Ishikawa (cell line): ENCODE data around the gene HSPB6.

Experiments
- CEBPB ChIP-seq: IDR thresholded peaks from 2 replicates; pipeline ENCODE4 v1.6.1; 2012
- CREB1 ChIP-seq: IDR thresholded peaks from 2 replicates; pipeline ENCODE4 v1.6.1; 2012; ENCODE audit warnings: low read depth
- EGR1 ChIP-seq: IDR thresholded peaks from 2 replicates; pipeline ENCODE4 v1.6.1; 2012
- EP300 ChIP-seq: IDR thresholded peaks from 2 replicates; pipeline ENCODE4 v1.6.1; 2012; ENCODE audit warnings: borderline replicate concordance
- FOXM1 ChIP-seq: IDR thresholded peaks from 2 replicates; pipeline ENCODE4 v1.6.1; 2012; ENCODE audit warnings: low read depth, borderline replicate concordance
- NFIC ChIP-seq: IDR thresholded peaks from 2 replicates; pipeline ENCODE4 v1.6.1; 2012
- RAD21 ChIP-seq: IDR thresholded peaks from 2 replicates; pipeline ENCODE4 v1.6.1; 2012; ENCODE audit warnings: low read depth
- TCF12 ChIP-seq: IDR thresholded peaks from 2 replicates; pipeline ENCODE4 v1.6.1; 2012; ENCODE audit warnings: low read depth
- TEAD4 ChIP-seq: IDR thresholded peaks from 2 replicates; pipeline ENCODE4 v1.6.1; 2012
- YY1 ChIP-seq: IDR thresholded peaks from 2 replicates; pipeline ENCODE4 v1.6.1; 2012; ENCODE audit warnings: low read depth
- TF ChIP-seq, protein P1 (sequence below): IDR thresholded peaks from 2 replicates; pipeline ENCODE4 v1.6.1; 2012
- TF ChIP-seq, protein P2 (sequence below): IDR thresholded peaks from 2 replicates; pipeline ENCODE4 v1.6.1; 2012; ENCODE audit warnings: low read depth, mild to moderate bottlenecking
- TF ChIP-seq, protein P3 (sequence below): IDR thresholded peaks from 2 replicates; pipeline ENCODE4 v1.6.1; 2012

DNA sequence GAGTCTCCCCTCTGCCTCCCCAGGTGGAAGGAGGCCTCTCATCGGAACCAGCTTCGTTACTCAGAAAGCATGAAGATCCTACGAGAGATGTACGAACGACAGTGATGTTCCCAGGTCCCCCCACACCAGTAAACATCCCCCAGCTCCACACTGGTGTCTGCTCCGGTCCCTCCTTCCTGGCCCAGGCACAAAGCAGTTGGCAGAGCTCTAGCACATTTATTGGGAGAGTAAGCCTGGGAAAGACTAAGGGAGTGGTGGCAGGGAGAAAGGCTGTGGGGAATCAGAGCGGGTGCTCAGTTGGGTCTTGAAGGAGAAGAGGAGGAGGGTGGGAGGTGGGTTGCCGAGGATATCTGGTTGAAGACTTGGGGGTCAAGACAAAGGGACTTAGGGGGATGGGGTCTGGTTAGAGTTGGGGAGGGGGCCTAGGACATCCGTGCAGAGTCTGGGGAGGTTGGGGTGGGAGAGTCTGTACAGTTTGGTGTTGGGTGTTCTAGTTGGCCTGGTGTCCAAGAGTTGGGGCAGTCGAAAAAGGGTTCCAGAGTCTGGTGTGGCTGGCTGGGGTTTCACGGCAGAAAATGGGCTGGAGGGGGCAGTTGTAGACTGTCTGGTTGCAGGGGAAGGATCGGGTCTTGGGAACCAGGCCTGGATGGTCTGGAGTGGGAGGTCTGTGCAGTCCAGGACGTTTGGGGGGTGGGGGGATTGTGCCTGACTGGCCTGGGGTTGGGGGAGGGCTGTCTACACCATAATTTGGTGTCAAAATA lies 2.3 kb downstream of the HSPB6 start:
- no peak for TF ChIP-seq EP300
- no peak for TF ChIP-seq YY1
- TF ChIP-seq TEAD4: no peak
- TF ChIP-seq, protein P1, sequence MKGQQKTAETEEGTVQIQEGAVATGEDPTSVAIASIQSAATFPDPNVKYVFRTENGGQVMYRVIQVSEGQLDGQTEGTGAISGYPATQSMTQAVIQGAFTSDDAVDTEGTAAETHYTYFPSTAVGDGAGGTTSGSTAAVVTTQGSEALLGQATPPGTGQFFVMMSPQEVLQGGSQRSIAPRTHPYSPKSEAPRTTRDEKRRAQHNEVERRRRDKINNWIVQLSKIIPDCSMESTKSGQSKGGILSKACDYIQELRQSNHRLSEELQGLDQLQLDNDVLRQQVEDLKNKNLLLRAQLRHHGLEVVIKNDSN: no peak
- TF ChIP-seq TCF12: no peak
- TF ChIP-seq, protein P2, sequence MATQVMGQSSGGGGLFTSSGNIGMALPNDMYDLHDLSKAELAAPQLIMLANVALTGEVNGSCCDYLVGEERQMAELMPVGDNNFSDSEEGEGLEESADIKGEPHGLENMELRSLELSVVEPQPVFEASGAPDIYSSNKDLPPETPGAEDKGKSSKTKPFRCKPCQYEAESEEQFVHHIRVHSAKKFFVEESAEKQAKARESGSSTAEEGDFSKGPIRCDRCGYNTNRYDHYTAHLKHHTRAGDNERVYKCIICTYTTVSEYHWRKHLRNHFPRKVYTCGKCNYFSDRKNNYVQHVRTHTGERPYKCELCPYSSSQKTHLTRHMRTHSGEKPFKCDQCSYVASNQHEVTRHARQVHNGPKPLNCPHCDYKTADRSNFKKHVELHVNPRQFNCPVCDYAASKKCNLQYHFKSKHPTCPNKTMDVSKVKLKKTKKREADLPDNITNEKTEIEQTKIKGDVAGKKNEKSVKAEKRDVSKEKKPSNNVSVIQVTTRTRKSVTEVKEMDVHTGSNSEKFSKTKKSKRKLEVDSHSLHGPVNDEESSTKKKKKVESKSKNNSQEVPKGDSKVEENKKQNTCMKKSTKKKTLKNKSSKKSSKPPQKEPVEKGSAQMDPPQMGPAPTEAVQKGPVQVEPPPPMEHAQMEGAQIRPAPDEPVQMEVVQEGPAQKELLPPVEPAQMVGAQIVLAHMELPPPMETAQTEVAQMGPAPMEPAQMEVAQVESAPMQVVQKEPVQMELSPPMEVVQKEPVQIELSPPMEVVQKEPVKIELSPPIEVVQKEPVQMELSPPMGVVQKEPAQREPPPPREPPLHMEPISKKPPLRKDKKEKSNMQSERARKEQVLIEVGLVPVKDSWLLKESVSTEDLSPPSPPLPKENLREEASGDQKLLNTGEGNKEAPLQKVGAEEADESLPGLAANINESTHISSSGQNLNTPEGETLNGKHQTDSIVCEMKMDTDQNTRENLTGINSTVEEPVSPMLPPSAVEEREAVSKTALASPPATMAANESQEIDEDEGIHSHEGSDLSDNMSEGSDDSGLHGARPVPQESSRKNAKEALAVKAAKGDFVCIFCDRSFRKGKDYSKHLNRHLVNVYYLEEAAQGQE: no peak
- TF ChIP-seq, protein P3, sequence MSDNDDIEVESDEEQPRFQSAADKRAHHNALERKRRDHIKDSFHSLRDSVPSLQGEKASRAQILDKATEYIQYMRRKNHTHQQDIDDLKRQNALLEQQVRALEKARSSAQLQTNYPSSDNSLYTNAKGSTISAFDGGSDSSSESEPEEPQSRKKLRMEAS: no peak
- TF ChIP-seq CEBPB: no peak
- no peak for TF ChIP-seq RAD21
- no peak for TF ChIP-seq NFIC
- TF ChIP-seq CREB1: no peak
- TF ChIP-seq FOXM1: no peak
- no peak for TF ChIP-seq EGR1
